Panc1 (cell line): Measurements from ENCODE around the gene SCGB1D1. TPM values are rescaled to one million over a fixed set of nuclear protein-coding genes. Genes with fewer than 3 reads are reported as not detected.

Source experiments
- ATAC-seq: fragments of 200-7000 bp; cut with Tn5 transposase; 2 replicates; pipeline ENCODE4 v1.9.1; 2020; ENCODE audit warnings: mild to moderate bottlenecking, moderate library complexity
- BruUV-seq: library from RNA; stranded (reverse); fragments of 400-500 nt; replicated peaks from 2 replicates; lab custom pipeline; 2021; lab: Mats Ljungman, UMichigan
- CTCF ChIA-PET: fragments of 300-600 bp; sonication (Branson Sonifier 250); formaldehyde crosslinking; loops from one replicate; lab custom pipeline; 2022; ENCODE audit warnings: antibody characterized with exemption; lab: Charles Lee
- POLR2A ChIA-PET: fragments of 300-600 bp; sonication (Branson Sonifier 250); formaldehyde crosslinking; loops from one replicate; lab custom pipeline; 2022; ENCODE audit warnings: antibody characterized with exemption; lab: Charles Lee
- DNase-seq: peaks from one replicate; pipeline ENCODE4 v3.0.0-alpha.2; 2010; ENCODE audit warnings: low read depth, low spot score
- H3K27ac ChIP-seq: 2 replicates; pipeline ENCODE4 v1.5.1; 2011; ENCODE audit warnings: mild to moderate bottlenecking, low read length, inconsistent platforms
- H3K27me3 ChIP-seq: fragments of 200-500 bp; sonication (Bioruptor generic); 2 replicates; pipeline ENCODE4 v1.6.0; 2014; ENCODE audit warnings: low read length, inconsistent platforms; ENCODE audit not compliant: control insufficient read depth, insufficient read depth
- H3K36me3 ChIP-seq: fragments of 200-500 bp; sonication (Bioruptor generic); 2 replicates; pipeline ENCODE4 v1.5.1; 2014; ENCODE audit warnings: inconsistent platforms, mild to moderate bottlenecking, low read length, moderate library complexity; ENCODE audit not compliant: control insufficient read depth, insufficient read depth
- H3K4me1 ChIP-seq: 2 replicates; pipeline ENCODE4 v1.5.1; 2011; ENCODE audit warnings: inconsistent platforms, mild to moderate bottlenecking, low read length, moderate library complexity; ENCODE audit not compliant: control insufficient read depth, insufficient read depth
- H3K4me3 ChIP-seq, 2 experiments: 2 replicates each; pipeline ENCODE4 v1.5.1; 2011 to 2012; ENCODE audit warnings: low read depth in 2 of 2, low read length in 2 of 2, mild to moderate bottlenecking in 2 of 2, inconsistent platforms in 1 of 2, moderate library complexity in 1 of 2
- H3K9me3 ChIP-seq: fragments of 200-500 bp; sonication (Bioruptor generic); 2 replicates; pipeline ENCODE4 v1.5.1; 2014; ENCODE audit warnings: low read depth, mild to moderate bottlenecking, inconsistent platforms, low read length, moderate library complexity; ENCODE audit not compliant: control insufficient read depth, insufficient read depth
- POLR2AphosphoS5 ChIP-seq: IDR thresholded peaks from 2 replicates; pipeline ENCODE4 v1.6.1; 2012; ENCODE audit warnings: mild to moderate bottlenecking, low read depth, low read length, moderate library complexity
- SIN3A ChIP-seq: IDR thresholded peaks from 2 replicates; pipeline ENCODE4 v1.6.1; 2012; ENCODE audit warnings: low read depth, mild to moderate bottlenecking, low read length, moderate library complexity, borderline replicate concordance; ENCODE audit not compliant: insufficient read depth
- TCF7L2 ChIP-seq: IDR thresholded peaks from 2 replicates; pipeline ENCODE4 v1.6.1; 2011; ENCODE audit warnings: mild to moderate bottlenecking, low read depth, low read length, inconsistent platforms
- in situ Hi-C: cut with HindIII; loops from 2 replicates; pipeline ENCODE4 v1.10.0; 2016; ENCODE audit warnings: low sequenced_read_pairs, low pct_unique_long_range_greater_than_20kb
- intact Hi-C: fragments of 100-400 bp; cut with micrococcal nuclease; formaldehyde crosslinking; loops from one replicate; pipeline ENCODE4 v1.10.0; 2022; ENCODE audit not compliant: unreplicated experiment
- total RNA-seq: library from RNA; stranded (reverse); gene quantifications from one replicate; pipeline ENCODE4 v1.2.1, GENCODE V29; 2021; ENCODE audit not compliant: unreplicated experiment
- TF ChIP-seq, protein P1 (sequence below): fragments of 450-650 bp; IDR thresholded peaks from 2 replicates; pipeline ENCODE4 v1.5.1; 2017; ENCODE audit warnings: mild to moderate bottlenecking
- TF ChIP-seq, protein P2 (sequence below), 2 experiments: IDR thresholded peaks; 2 replicates each; pipeline ENCODE4 v1.6.1; 2011 to 2012; ENCODE audit warnings: low read depth in 2 of 2, control low read depth in 1 of 2, low read length in 1 of 2, mild to moderate bottlenecking in 1 of 2, moderate library complexity in 1 of 2; ENCODE audit not compliant: insufficient read depth in 1 of 2

SCGB1D1 gene
- total RNA-seq, 1 experiment from 2014 or later = not detected

GRCh38 chr11:62237499-62237898 is 47.5 kb downstream of the SCGB1D1 start:
- in situ Hi-C loops (no loop called here), intact Hi-C loops (no loop called here)
- H3K27me3 ChIP-seq = peaks cover 6% of the 10 kb centered on the region
- TF ChIP-seq, protein P1, sequence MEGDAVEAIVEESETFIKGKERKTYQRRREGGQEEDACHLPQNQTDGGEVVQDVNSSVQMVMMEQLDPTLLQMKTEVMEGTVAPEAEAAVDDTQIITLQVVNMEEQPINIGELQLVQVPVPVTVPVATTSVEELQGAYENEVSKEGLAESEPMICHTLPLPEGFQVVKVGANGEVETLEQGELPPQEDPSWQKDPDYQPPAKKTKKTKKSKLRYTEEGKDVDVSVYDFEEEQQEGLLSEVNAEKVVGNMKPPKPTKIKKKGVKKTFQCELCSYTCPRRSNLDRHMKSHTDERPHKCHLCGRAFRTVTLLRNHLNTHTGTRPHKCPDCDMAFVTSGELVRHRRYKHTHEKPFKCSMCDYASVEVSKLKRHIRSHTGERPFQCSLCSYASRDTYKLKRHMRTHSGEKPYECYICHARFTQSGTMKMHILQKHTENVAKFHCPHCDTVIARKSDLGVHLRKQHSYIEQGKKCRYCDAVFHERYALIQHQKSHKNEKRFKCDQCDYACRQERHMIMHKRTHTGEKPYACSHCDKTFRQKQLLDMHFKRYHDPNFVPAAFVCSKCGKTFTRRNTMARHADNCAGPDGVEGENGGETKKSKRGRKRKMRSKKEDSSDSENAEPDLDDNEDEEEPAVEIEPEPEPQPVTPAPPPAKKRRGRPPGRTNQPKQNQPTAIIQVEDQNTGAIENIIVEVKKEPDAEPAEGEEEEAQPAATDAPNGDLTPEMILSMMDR = no peak
- TF ChIP-seq SIN3A = no peak
- ATAC-seq (no peak), DNase-seq (no peak)
- CTCF ChIA-PET = no interaction called here
- no peak overlapping the region for H3K27ac ChIP-seq
- POLR2A ChIA-PET = no interaction called here
- H3K4me3 ChIP-seq = no peak overlapping the region
- peaks cover 8% of the 10 kb centered on the region for H3K4me1 ChIP-seq
- no peaks in the 10 kb centered on the region for H3K9me3 ChIP-seq
- BruUV-seq = no TSS peak
- H3K36me3 ChIP-seq = no peaks in the 10 kb centered on the region

DNA sequence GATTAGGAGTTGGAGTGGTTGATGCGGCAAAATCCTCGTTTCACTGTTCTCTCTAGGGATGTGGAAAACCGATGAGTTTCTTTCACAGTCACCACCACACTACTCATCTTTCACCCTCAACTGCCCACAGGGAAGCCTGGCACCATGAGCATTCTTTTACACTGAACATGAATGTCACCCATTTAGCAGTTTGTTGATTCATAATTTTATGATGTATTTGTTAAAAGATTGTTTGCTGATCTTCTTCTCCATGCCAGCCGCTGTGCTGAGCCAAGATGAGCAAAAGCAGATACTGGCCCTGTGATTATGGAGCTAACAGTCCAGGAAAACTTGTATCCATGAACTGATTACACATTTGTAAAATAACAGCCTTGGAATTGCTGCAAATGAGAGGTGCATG is 48.1 kb downstream of the SCGB1D1 start:
- Histone ChIP-seq H3K4me1 (peaks cover 11% of the 10 kb centered on the region), H3K9me3 (no peaks in the 10 kb centered on the region), H3K27me3 (peaks cover 6% of the 10 kb centered on the region), H3K27ac (no peak overlapping the region), H3K4me3 (no peak overlapping the region), H3K36me3 (no peaks in the 10 kb centered on the region)
- ATAC-seq (no peak), DNase-seq (no peak)
- no TSS peak for BruUV-seq
- in situ Hi-C loops = no loop called here
- intact Hi-C loops = no loop called here
- CTCF ChIA-PET = no interaction called here
- POLR2A ChIA-PET = no interaction called here
- no peak for TF ChIP-seq POLR2AphosphoS5
- TF ChIP-seq, protein P2, sequence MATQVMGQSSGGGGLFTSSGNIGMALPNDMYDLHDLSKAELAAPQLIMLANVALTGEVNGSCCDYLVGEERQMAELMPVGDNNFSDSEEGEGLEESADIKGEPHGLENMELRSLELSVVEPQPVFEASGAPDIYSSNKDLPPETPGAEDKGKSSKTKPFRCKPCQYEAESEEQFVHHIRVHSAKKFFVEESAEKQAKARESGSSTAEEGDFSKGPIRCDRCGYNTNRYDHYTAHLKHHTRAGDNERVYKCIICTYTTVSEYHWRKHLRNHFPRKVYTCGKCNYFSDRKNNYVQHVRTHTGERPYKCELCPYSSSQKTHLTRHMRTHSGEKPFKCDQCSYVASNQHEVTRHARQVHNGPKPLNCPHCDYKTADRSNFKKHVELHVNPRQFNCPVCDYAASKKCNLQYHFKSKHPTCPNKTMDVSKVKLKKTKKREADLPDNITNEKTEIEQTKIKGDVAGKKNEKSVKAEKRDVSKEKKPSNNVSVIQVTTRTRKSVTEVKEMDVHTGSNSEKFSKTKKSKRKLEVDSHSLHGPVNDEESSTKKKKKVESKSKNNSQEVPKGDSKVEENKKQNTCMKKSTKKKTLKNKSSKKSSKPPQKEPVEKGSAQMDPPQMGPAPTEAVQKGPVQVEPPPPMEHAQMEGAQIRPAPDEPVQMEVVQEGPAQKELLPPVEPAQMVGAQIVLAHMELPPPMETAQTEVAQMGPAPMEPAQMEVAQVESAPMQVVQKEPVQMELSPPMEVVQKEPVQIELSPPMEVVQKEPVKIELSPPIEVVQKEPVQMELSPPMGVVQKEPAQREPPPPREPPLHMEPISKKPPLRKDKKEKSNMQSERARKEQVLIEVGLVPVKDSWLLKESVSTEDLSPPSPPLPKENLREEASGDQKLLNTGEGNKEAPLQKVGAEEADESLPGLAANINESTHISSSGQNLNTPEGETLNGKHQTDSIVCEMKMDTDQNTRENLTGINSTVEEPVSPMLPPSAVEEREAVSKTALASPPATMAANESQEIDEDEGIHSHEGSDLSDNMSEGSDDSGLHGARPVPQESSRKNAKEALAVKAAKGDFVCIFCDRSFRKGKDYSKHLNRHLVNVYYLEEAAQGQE (IDR thresholded peaks at IDR 0.05; ENCODE audit: insufficient read depth in 1 of 2, low read depth in 2 of 2, low read length in 1 of 2) = no peak
- TF ChIP-seq TCF7L2 = no peak
- TF ChIP-seq SIN3A = no peak
- TF ChIP-seq, protein P1 = no peak

DNA sequence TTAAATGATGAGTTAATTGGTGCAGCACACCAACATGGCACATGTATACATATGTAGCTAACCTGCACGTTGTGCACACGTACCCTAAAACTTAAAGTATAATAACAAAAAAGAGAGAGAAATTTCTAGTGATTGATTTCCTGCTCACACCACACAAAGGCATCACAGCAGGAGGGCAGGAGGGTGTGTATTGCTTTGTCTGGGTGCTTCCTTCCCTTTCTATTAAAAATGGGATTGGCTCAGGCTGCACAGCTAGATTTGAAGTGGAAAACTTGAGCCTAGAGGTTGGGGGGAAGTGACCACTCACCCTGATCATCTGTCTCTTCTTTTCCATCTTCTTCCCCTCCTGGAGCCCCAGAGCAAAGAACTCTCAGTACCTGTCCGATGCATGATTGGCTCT is 51.1 kb downstream of the SCGB1D1 start:
- in situ Hi-C loops (no loop called here), intact Hi-C loops (no loop called here)
- Histone ChIP-seq H3K27ac (0 out of 2 replicates have a peak overlapping the region, but pooled peaks have one; percentile 55), H3K9me3 (no peaks in the 10 kb centered on the region), H3K36me3 (no peaks in the 10 kb centered on the region), H3K4me3 (no peak overlapping the region), H3K27me3 (peaks cover 2% of the 10 kb centered on the region), H3K4me1 (peaks cover 11% of the 10 kb centered on the region)
- BruUV-seq = no TSS peak
- DNase-seq = no peak
- no peak for ATAC-seq
- POLR2A ChIA-PET = no interaction called here
- CTCF ChIA-PET = no interaction called here
- TF ChIP-seq TCF7L2 (no peak), POLR2AphosphoS5 (no peak), SIN3A (no peak)
- TF ChIP-seq, protein P2 (IDR thresholded peaks at IDR 0.05; ENCODE audit: insufficient read depth in 1 of 2, low read depth in 2 of 2, low read length in 1 of 2) = no peak
- TF ChIP-seq, protein P1 = no peak
